HEK293 (cell line): ENCODE results near the gene TIMD4.
"Not testable (repeated sequence)": the region's sequence is repeated elsewhere in the genome, so short reads cannot be mapped to it uniquely, and the experiment has no call there.

Source experiments
- CTCF ChIA-PET: fragments of 350-600 bp; formaldehyde crosslinking; extraction: SDS; loops from one replicate; lab custom pipeline; 2021; ENCODE audit warnings: antibody characterized with exemption; lab: Yijun Ruan, JAX
- POLR2A ChIA-PET: fragments of 300-600 bp; formaldehyde crosslinking; extraction: SDS; loops from one replicate; lab custom pipeline; 2020; ENCODE audit warnings: antibody characterized with exemption, inconsistent platforms; lab: Yijun Ruan, JAX
- H3K27ac ChIP-seq: fragments of 200-500 bp; sonication (Bioruptor generic); 2 replicates; pipeline ENCODE4 v1.5.1; 2014; ENCODE audit warnings: low read depth, low read length, control low read depth, inconsistent platforms; ENCODE audit errors: extremely low read depth
- H3K36me3 ChIP-seq, 2 experiments: fragments of 200-500 bp in 1 of 2; sonication (Bioruptor generic) in 1 of 2; 1 replicate in 1 of 2; 2 replicates in 1 of 2; pipeline ENCODE4 v1.5.1; 2014 to 2017; ENCODE audit warnings: inconsistent platforms in 2 of 2, low read length in 2 of 2; ENCODE audit not compliant: control insufficient read depth in 2 of 2, insufficient read depth in 1 of 2
- H3K4me1 ChIP-seq: fragments of 200-500 bp; sonication (Bioruptor generic); 2 replicates; pipeline ENCODE4 v1.5.1; 2014; ENCODE audit warnings: mild to moderate bottlenecking, low read length, inconsistent platforms; ENCODE audit not compliant: control insufficient read depth, insufficient read depth
- H3K4me3 ChIP-seq: 2 replicates; pipeline ENCODE4 v1.5.1; 2011; ENCODE audit warnings: low read depth, mild to moderate bottlenecking, control low read depth, low read length, moderate library complexity
- H3K9me3 ChIP-seq: fragments of 200-500 bp; sonication (Bioruptor generic); 2 replicates; pipeline ENCODE4 v1.5.1; 2014; ENCODE audit warnings: low read depth, low read length, inconsistent platforms; ENCODE audit not compliant: control insufficient read depth, insufficient read depth
- REPIN1 ChIP-seq: fragments of 450-650 bp; formaldehyde crosslinking; IDR thresholded peaks from 2 replicates; pipeline ENCODE4 v1.5.1; 2017; ENCODE audit warnings: missing biosample characterization, missing genetic modification characterization, low read depth
- SALL2 ChIP-seq: fragments of 450-650 bp; formaldehyde crosslinking; IDR thresholded peaks from 2 replicates; pipeline ENCODE4 v1.5.0; 2017; ENCODE audit warnings: missing biosample characterization, mild to moderate bottlenecking, missing genetic modification characterization, borderline replicate concordance
- TRIM28 ChIP-seq: IDR thresholded peaks from 2 replicates; pipeline ENCODE4 v1.6.1; 2011; ENCODE audit warnings: low read length, control low read depth, borderline replicate concordance
- YY2 ChIP-seq: fragments of 450-650 bp; formaldehyde crosslinking; IDR thresholded peaks from 2 replicates; pipeline ENCODE4 v1.5.1; 2016; ENCODE audit warnings: missing biosample characterization, missing genetic modification characterization
- ZBTB1 ChIP-seq: fragments of 450-650 bp; formaldehyde crosslinking; IDR thresholded peaks from 2 replicates; pipeline ENCODE4 v1.5.1; 2016; ENCODE audit warnings: missing biosample characterization, missing genetic modification characterization
- ZBTB21 ChIP-seq: fragments of 450-650 bp; formaldehyde crosslinking; IDR thresholded peaks from 2 replicates; pipeline ENCODE4 v1.5.1; 2017; ENCODE audit warnings: missing biosample characterization, missing genetic modification characterization
- ZBTB7A ChIP-seq: fragments of 450-650 bp; formaldehyde crosslinking; IDR thresholded peaks from 2 replicates; pipeline ENCODE4 v1.5.1; 2016; ENCODE audit warnings: low read depth, missing biosample characterization, missing genetic modification characterization
- ZFP69B ChIP-seq: fragments of 450-650 bp; formaldehyde crosslinking; IDR thresholded peaks from 2 replicates; pipeline ENCODE4 v1.5.1; 2016; ENCODE audit warnings: missing biosample characterization, missing genetic modification characterization
- ZNF132 ChIP-seq: fragments of 450-650 bp; formaldehyde crosslinking; IDR thresholded peaks from 2 replicates; pipeline ENCODE4 v1.5.1; 2017; ENCODE audit warnings: missing biosample characterization, missing genetic modification characterization, borderline replicate concordance
- ZNF133 ChIP-seq: fragments of 450-650 bp; formaldehyde crosslinking; IDR thresholded peaks from 2 replicates; pipeline ENCODE4 v1.5.1; 2016; ENCODE audit warnings: missing biosample characterization, missing genetic modification characterization
- ZNF302 ChIP-seq: fragments of 450-650 bp; formaldehyde crosslinking; IDR thresholded peaks from 2 replicates; pipeline ENCODE4 v1.5.1; 2016; ENCODE audit warnings: missing biosample characterization, missing genetic modification characterization, low read depth
- ZNF366 ChIP-seq: fragments of 450-650 bp; formaldehyde crosslinking; conservative IDR thresholded peaks from 2 replicates; pipeline ENCODE4 v1.5.1; 2016; ENCODE audit warnings: missing biosample characterization, missing genetic modification characterization
- ZNF391 ChIP-seq: fragments of 450-650 bp; formaldehyde crosslinking; IDR thresholded peaks from 2 replicates; pipeline ENCODE4 v1.5.1; 2016; ENCODE audit warnings: low read depth, missing biosample characterization, missing genetic modification characterization, borderline replicate concordance
- ZNF510 ChIP-seq: fragments of 450-650 bp; formaldehyde crosslinking; IDR thresholded peaks from 2 replicates; pipeline ENCODE4 v1.5.1; 2018; ENCODE audit warnings: mild to moderate bottlenecking, missing genetic modification characterization, missing biosample characterization; ENCODE audit not compliant: insufficient replicate concordance
- ZNF549 ChIP-seq: fragments of 450-650 bp; IDR thresholded peaks from 2 replicates; pipeline ENCODE4 v1.5.1; 2018; ENCODE audit warnings: missing biosample characterization, missing genetic modification characterization, mild to moderate bottlenecking, inconsistent platforms, moderate library complexity
- ZNF664 ChIP-seq: fragments of 450-650 bp; formaldehyde crosslinking; IDR thresholded peaks from 2 replicates; pipeline ENCODE4 v1.5.1; 2016; ENCODE audit warnings: missing biosample characterization, missing genetic modification characterization
- ZNF677 ChIP-seq: fragments of 450-650 bp; IDR thresholded peaks from 2 replicates; pipeline ENCODE4 v1.5.0; 2018; ENCODE audit warnings: missing biosample characterization, mild to moderate bottlenecking, missing genetic modification characterization, moderate library complexity
- ZNF777 ChIP-seq: fragments of 450-650 bp; formaldehyde crosslinking; IDR thresholded peaks from 2 replicates; pipeline ENCODE4 v1.5.1; 2017; ENCODE audit warnings: missing biosample characterization, missing genetic modification characterization, borderline replicate concordance
- ZNF843 ChIP-seq: fragments of 450-650 bp; formaldehyde crosslinking; IDR thresholded peaks from 2 replicates; pipeline ENCODE4 v1.5.1; 2016; ENCODE audit warnings: missing biosample characterization, missing genetic modification characterization
- TF ChIP-seq, protein P1 (sequence below): fragments of 450-650 bp; formaldehyde crosslinking; IDR thresholded peaks from 2 replicates; pipeline ENCODE4 v1.5.1; 2016; ENCODE audit warnings: missing biosample characterization, missing genetic modification characterization
- TF ChIP-seq, protein P2 (sequence below): fragments of 450-650 bp; formaldehyde crosslinking; IDR thresholded peaks from 2 replicates; pipeline ENCODE4 v1.5.1; 2016; ENCODE audit warnings: missing biosample characterization, missing genetic modification characterization, low read depth

The TIMD4 gene

DNA sequence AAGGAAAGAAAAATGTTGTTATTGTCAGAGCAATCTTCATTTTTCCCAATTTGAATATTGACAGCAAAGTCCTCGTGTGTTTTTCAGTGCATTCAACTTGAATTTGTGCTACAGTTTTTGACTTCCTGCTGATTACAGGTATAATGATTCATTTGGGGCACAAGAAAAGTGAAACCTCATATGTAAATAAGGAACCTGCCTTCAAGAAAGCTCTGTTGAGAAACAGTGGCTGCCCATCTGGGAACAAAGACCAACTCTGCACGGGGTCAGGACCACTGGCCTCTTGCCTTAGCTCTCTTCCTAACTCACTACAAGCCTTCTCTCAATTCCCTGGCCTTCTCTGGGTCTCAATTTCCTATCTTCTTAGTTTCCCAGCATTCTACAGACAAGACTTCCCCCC, 21.0 kb downstream of the TIMD4 start (continued):
- TF ChIP-seq ZFP69B (no peak), REPIN1 (tag by site-specific recombination) (no peak), ZNF391 (tag by site-specific recombination) (no peak)

DNA sequence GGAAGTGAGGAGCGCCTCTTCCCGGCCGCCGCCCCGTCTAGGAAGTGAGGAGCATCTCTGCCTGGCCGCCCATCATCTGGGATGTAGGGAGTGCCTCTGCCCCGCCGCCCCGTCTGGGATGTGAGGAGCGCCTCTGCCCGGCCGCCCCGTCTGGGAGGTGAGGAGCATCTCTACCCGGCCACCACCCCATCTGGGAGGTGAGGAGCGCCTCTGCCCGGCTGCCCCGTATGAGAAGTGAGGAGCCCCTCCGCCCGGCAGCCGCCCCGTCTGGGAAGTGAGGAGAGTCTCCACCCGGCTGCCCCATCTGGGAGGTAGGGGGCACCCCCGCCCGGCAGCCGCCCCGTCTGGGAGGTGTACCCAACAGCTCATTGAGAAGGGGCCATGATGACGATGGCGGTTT, 22.6 kb downstream of the TIMD4 start:
- POLR2A ChIA-PET, CTCF ChIA-PET, H3K36me3 ChIP-seq, H3K4me1 ChIP-seq, H3K4me3 ChIP-seq, H3K9me3 ChIP-seq, H3K27ac ChIP-seq: not testable (repeated sequence)

DNA sequence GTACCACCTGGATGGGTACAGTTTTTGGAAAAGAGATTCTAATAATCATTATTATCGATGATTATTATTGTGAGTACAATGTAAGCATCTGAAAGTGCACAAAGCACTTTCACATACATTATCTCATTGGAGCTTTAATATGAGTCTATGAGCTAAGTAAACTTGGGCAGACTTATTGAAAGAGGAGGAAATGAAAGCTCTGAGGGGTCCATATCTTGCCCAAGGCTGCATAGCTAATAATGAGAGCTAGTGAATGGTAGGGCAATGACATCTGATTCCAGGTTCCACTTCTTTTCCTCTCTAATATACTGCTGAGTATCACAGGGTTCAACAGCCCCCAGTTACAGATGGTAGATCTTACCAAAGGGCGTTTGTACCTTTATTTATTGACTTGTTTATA, 26.1 kb downstream of the TIMD4 start:
- Histone ChIP-seq H3K36me3 (no peaks in the 10 kb centered on the region), H3K9me3 (no peaks in the 10 kb centered on the region), H3K4me1 (no peaks in the 10 kb centered on the region), H3K4me3 (no peak overlapping the region), H3K27ac (no peak overlapping the region)
- ChIA-PET POLR2A (no interaction called here), CTCF (interaction anchor here (0.6 kb wide), 2 partner anchors 21 to 624 kb away, joined by 3 read pairs; no protein-coding TSS in a partner anchor)
- TF ChIP-seq ZNF510 (tag by site-specific recombination), result no peak
- TF ChIP-seq ZNF302 (tag by site-specific recombination), result no peak
- TF ChIP-seq ZBTB1, result no peak
- TF ChIP-seq ZNF664, result no peak
- no peak for TF ChIP-seq TRIM28
- TF ChIP-seq ZBTB21 (tag by site-specific recombination), result no peak
- TF ChIP-seq ZNF133 (tag by site-specific recombination), result no peak
- no peak for TF ChIP-seq ZNF843 (tag by site-specific recombination)

DNA sequence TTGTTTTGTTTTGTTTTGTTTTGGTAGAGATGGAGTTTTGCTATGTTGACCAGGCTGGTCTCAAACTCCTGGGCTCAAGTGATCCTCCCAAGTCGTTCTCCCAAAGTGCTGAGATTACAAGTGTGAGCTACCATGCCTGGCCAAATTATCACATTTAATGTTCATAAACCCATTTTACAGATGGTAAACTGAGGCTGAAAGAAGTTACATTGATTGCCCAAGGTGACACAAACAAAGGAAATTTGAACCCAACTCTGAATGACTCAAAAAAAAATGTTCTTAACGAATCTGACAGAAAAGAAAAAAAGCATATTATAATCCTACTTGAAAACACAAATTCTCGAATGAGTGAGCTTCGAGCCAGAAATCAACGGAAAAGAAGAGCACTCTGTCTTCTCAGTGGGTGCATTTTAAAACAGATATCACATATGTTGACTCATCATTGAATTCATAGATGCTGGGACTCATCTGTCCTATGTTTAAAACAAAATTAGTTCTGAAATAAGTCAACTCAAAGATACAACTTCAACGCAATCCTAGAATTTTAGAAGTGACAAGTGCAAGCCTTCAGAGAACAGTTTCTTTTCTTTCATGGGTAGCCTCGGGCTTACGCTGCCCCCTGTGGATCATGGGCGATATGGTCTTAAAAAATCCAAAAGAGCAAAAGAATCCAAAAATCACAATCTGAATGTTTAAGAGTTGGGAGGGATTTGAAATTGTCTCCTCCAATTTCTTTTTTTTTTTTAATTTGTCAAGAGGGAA, 28.4 kb downstream of the TIMD4 start:
- Histone ChIP-seq H3K27ac (no peak overlapping the region), H3K9me3 (no peaks in the 10 kb centered on the region), H3K4me3 (no peak overlapping the region), H3K4me1 (no peaks in the 10 kb centered on the region)
- POLR2A ChIA-PET, result no interaction called here
- CTCF ChIA-PET, result interaction anchor here (0.5 to 0.6 kb wide), 4 partner anchors 8 to 610 kb away, joined by 3 to 4 read pairs (median 3); no protein-coding TSS in a partner anchor
- TF ChIP-seq ZNF677, result no peak
- TF ChIP-seq ZNF549 (tag by site-specific recombination), result no peak
- TF ChIP-seq ZNF777 (tag by site-specific recombination), result no peak
- TF ChIP-seq, protein P1, sequence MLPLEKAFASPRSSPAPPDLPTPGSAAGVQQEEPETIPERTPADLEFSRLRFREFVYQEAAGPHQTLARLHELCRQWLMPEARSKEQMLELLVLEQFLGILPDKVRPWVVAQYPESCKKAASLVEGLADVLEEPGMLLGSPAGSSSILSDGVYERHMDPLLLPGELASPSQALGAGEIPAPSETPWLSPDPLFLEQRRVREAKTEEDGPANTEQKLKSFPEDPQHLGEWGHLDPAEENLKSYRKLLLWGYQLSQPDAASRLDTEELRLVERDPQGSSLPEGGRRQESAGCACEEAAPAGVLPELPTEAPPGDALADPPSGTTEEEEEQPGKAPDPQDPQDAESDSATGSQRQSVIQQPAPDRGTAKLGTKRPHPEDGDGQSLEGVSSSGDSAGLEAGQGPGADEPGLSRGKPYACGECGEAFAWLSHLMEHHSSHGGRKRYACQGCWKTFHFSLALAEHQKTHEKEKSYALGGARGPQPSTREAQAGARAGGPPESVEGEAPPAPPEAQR, result no peak
- TF ChIP-seq ZBTB7A, result no peak
- TF ChIP-seq YY2 (tag by site-specific recombination), result no peak
- no peak for TF ChIP-seq ZNF366 (tag by site-specific recombination)
- TF ChIP-seq, protein P2, sequence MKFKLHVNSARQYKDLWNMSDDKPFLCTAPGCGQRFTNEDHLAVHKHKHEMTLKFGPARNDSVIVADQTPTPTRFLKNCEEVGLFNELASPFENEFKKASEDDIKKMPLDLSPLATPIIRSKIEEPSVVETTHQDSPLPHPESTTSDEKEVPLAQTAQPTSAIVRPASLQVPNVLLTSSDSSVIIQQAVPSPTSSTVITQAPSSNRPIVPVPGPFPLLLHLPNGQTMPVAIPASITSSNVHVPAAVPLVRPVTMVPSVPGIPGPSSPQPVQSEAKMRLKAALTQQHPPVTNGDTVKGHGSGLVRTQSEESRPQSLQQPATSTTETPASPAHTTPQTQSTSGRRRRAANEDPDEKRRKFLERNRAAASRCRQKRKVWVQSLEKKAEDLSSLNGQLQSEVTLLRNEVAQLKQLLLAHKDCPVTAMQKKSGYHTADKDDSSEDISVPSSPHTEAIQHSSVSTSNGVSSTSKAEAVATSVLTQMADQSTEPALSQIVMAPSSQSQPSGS, result no peak
- TF ChIP-seq ZNF132, result no peak
- TF ChIP-seq SALL2, result no peak
- TF ChIP-seq, all 188 proteins: peak for 0
- no peaks in the 10 kb centered on the region for H3K36me3 ChIP-seq
